ENCODE measurements around the gene PPP3CA. TPM values are rescaled to one million over a fixed set of nuclear protein-coding genes. Genes with fewer than 3 reads are reported as not detected.
"Not testable (repeated sequence)": the region's sequence is repeated elsewhere in the genome, so short reads cannot be mapped to it uniquely, and the experiment has no call there.

Gene PPP3CA
- total RNA-seq, 1 experiment from 2014 or later, result 31.0 TPM

GRCh38 chr4:101236097-101236496 is 111.2 kb downstream of the PPP3CA start:
- H3K27ac ChIP-seq (ENCODE audit: low read length), result no peak overlapping the region
- H3K4me3 ChIP-seq (ENCODE audit: low read depth in 2 of 2, low read length in 2 of 2), result no peak overlapping the region
- no peak for DNase-seq (ENCODE audit: low read depth, low spot score)
- H3K36me3 ChIP-seq (ENCODE audit: control insufficient read depth, insufficient read depth, low read length), result no peaks in the 10 kb centered on the region
- BruUV-seq (replicated peaks), result no TSS peak
- ChIA-PET POLR2A (no interaction called here), CTCF (no interaction called here)
- intact Hi-C loops (cut with micrococcal nuclease; ENCODE audit: unreplicated experiment), result no loop called here
- H3K4me1 ChIP-seq (ENCODE audit: control insufficient read depth, insufficient read depth, low read length), result no peaks in the 10 kb centered on the region
- no peak for ATAC-seq
- H3K27me3 ChIP-seq (ENCODE audit: control insufficient read depth, insufficient read depth, low read length), result no peaks in the 10 kb centered on the region
- in situ Hi-C loops (cut with HindIII; ENCODE audit: low pct_unique_long_range_greater_than_20kb, low sequenced_read_pairs), result no loop called here
- no peak for TF ChIP-seq SIN3A (IDR thresholded peaks at IDR 0.05; ENCODE audit: borderline replicate concordance, insufficient read depth, low read depth, low read length)
- no peaks in the 10 kb centered on the region for H3K9me3 ChIP-seq (ENCODE audit: control insufficient read depth, insufficient read depth, low read depth, low read length)

- H3K9me3 ChIP-seq (ENCODE audit: control insufficient read depth, insufficient read depth, low read depth, low read length); POLR2A ChIA-PET; ATAC-seq; intact Hi-C loops (cut with micrococcal nuclease; ENCODE audit: unreplicated experiment); H3K4me1 ChIP-seq (ENCODE audit: control insufficient read depth, insufficient read depth, low read length); BruUV-seq (replicated peaks); CTCF ChIA-PET; DNase-seq (ENCODE audit: low read depth, low spot score); H3K36me3 ChIP-seq (ENCODE audit: control insufficient read depth, insufficient read depth, low read length); in situ Hi-C loops (cut with HindIII; ENCODE audit: low pct_unique_long_range_greater_than_20kb, low sequenced_read_pairs); H3K27me3 ChIP-seq (ENCODE audit: control insufficient read depth, insufficient read depth, low read length); H3K4me3 ChIP-seq (ENCODE audit: low read depth in 2 of 2, low read length in 2 of 2); H3K27ac ChIP-seq (ENCODE audit: low read length): not testable (repeated sequence)
Observed at GRCh38 chr4:101234141-101234540, 113.2 kb downstream of the PPP3CA start.

GRCh38 chr4:101232074-101232776 is 115.1 kb downstream of the PPP3CA start:
- CTCF ChIA-PET, result no interaction called here
- ATAC-seq (no peak), DNase-seq (ENCODE audit: low read depth, low spot score) (no peak)
- no TSS peak for BruUV-seq (replicated peaks)
- no peak overlapping the region for H3K27ac ChIP-seq (ENCODE audit: low read length)
- H3K9me3 ChIP-seq (ENCODE audit: control insufficient read depth, insufficient read depth, low read depth, low read length), result no peaks in the 10 kb centered on the region
- no peak overlapping the region for H3K4me3 ChIP-seq (ENCODE audit: low read depth in 2 of 2, low read length in 2 of 2)
- intact Hi-C loops (cut with micrococcal nuclease; ENCODE audit: unreplicated experiment) (no loop called here), in situ Hi-C loops (cut with HindIII; ENCODE audit: low pct_unique_long_range_greater_than_20kb, low sequenced_read_pairs) (no loop called here)
- no peaks in the 10 kb centered on the region for H3K4me1 ChIP-seq (ENCODE audit: control insufficient read depth, insufficient read depth, low read length)
- TF ChIP-seq CTCF (IDR thresholded peaks at IDR 0.05) (no peak), SIN3A (IDR thresholded peaks at IDR 0.05; ENCODE audit: borderline replicate concordance, insufficient read depth, low read depth, low read length) (no peak), REST (IDR thresholded peaks at IDR 0.05; ENCODE audit: insufficient read depth in 1 of 2, low read depth in 2 of 2, low read length in 1 of 2) (no peak), POLR2AphosphoS5 (IDR thresholded peaks at IDR 0.05; ENCODE audit: low read depth, low read length) (no peak), TCF7L2 (IDR thresholded peaks at IDR 0.05; ENCODE audit: low read depth, low read length) (no peak)
- no peaks in the 10 kb centered on the region for H3K27me3 ChIP-seq (ENCODE audit: control insufficient read depth, insufficient read depth, low read length)
- POLR2A ChIA-PET, result no interaction called here
- no peaks in the 10 kb centered on the region for H3K36me3 ChIP-seq (ENCODE audit: control insufficient read depth, insufficient read depth, low read length)
